HepG2 (cell line): ENCODE measurements around the gene RBCK1. TPM values are rescaled to one million over a fixed set of nuclear protein-coding genes. Genes with fewer than 3 reads are reported as not detected.
A peak's percentile ranks its signal among the peaks of the same experiment; 100 is the strongest.

Experiments
- CC2D1A ChIP-seq: sonication (generic); formaldehyde crosslinking; IDR thresholded peaks from 2 replicates; pipeline ENCODE4 v1.8.1; 2023; ENCODE audit warnings: mild to moderate bottlenecking, missing genetic modification reagents
- HDAC6 ChIP-seq: fragments of 200-600 bp; sonication (generic); IDR thresholded peaks from 2 replicates; pipeline ENCODE4 v1.7.0; 2017; ENCODE audit warnings: mild to moderate bottlenecking, antibody characterized with exemption, low read length, low read depth
- HOXA3 ChIP-seq: sonication (generic); formaldehyde crosslinking; IDR thresholded peaks from 2 replicates; pipeline ENCODE4 v1.5.0; 2020; ENCODE audit warnings: missing genetic modification reagents
- KAT7 ChIP-seq: IDR thresholded peaks from 2 replicates; pipeline ENCODE4 v1.6.1; 2018; ENCODE audit warnings: borderline replicate concordance, missing compliant biosample characterization
- NCOR1 ChIP-seq: fragments of 200-600 bp; sonication (generic); IDR thresholded peaks from 2 replicates; pipeline ENCODE4 v1.7.0; 2017; ENCODE audit warnings: antibody characterized with exemption, low read length, borderline replicate concordance
- PTBP1 ChIP-seq: fragments of 200-400 bp; formaldehyde crosslinking; IDR thresholded peaks from 2 replicates; pipeline ENCODE4 v1.6.1; 2018; ENCODE audit warnings: low read length, low read depth; ENCODE audit not compliant: poor library complexity, severe bottlenecking
- RELA ChIP-seq: sonication (generic); formaldehyde crosslinking; IDR thresholded peaks from 2 replicates; pipeline ENCODE4 v1.4.0; 2020; ENCODE audit warnings: missing genetic modification reagents
- SIX4 ChIP-seq: sonication (generic); formaldehyde crosslinking; IDR thresholded peaks from 2 replicates; pipeline ENCODE4 v1.4.0; 2020; ENCODE audit warnings: missing genetic modification reagents
- TARDBP ChIP-seq: sonication (generic); formaldehyde crosslinking; IDR thresholded peaks from 2 replicates; pipeline ENCODE4 v1.8.0; 2022; ENCODE audit warnings: mild to moderate bottlenecking, missing genetic modification reagents
- TEAD2 ChIP-seq: sonication (generic); formaldehyde crosslinking; IDR thresholded peaks from 2 replicates; pipeline ENCODE4 v1.9.0; 2021; ENCODE audit warnings: missing genetic modification reagents
- ZNF263 ChIP-seq: sonication (generic); formaldehyde crosslinking; IDR thresholded peaks from 2 replicates; pipeline ENCODE4 v1.4.0; 2020; ENCODE audit warnings: missing genetic modification reagents
- ZNF430 ChIP-seq: sonication (generic); formaldehyde crosslinking; IDR thresholded peaks from 2 replicates; pipeline ENCODE4 v1.9.0; 2021; ENCODE audit warnings: mild to moderate bottlenecking, missing genetic modification reagents
- ZNF724P ChIP-seq: sonication (generic); formaldehyde crosslinking; IDR thresholded peaks from 2 replicates; pipeline ENCODE4 v1.8.0; 2022; ENCODE audit warnings: missing genetic modification reagents, borderline replicate concordance
- ZNF747 ChIP-seq: sonication (generic); formaldehyde crosslinking; IDR thresholded peaks from 2 replicates; pipeline ENCODE4 v1.8.1; 2023; ENCODE audit warnings: missing genetic modification reagents, mild to moderate bottlenecking, borderline replicate concordance
- ZNF761 ChIP-seq: sonication (generic); formaldehyde crosslinking; conservative IDR thresholded peaks from 2 replicates; pipeline ENCODE4 v1.4.0; 2020; ENCODE audit warnings: mild to moderate bottlenecking, missing genetic modification reagents
- ZSCAN25 ChIP-seq: sonication (generic); formaldehyde crosslinking; IDR thresholded peaks from 2 replicates; pipeline ENCODE4 v1.8.0; 2022; ENCODE audit warnings: mild to moderate bottlenecking, missing genetic modification reagents
- polyA plus RNA-seq, 8 experiments: library from polyadenylated mRNA; depleted of rRNA in 3 of 8; stranded (reverse) in 7 of 8; unstranded in 1 of 8; fragments of >200 nt; fragmentation: Illumina TruSeq in 4 of 8; extraction: Trizol in 4 of 8; gene quantifications; 2 replicates each; pipeline versions ENCODE4 v1.2.1 to v1.2.3, GENCODE V29; 2011 to 2016; ENCODE audit warnings: low read depth in 4 of 8, missing spikeins in 1 of 8, mixed read lengths in 1 of 8; ENCODE audit not compliant: insufficient read depth in 1 of 8
- total RNA-seq, 5 experiments: library from RNA; depleted of rRNA; stranded (reverse); fragments of >200 nt; fragmentation: Illumina TruSeq; extraction: Trizol; gene quantifications; 2 replicates each; pipeline ENCODE4 v1.2.3, GENCODE V29; 2016; ENCODE audit warnings: low read depth in 1 of 5
- TF ChIP-seq, protein P1 (sequence below): sonication (generic); formaldehyde crosslinking; IDR thresholded peaks from 2 replicates; pipeline ENCODE4 v1.5.0; 2020; ENCODE audit warnings: mild to moderate bottlenecking, missing genetic modification reagents
- TF ChIP-seq, protein P2 (sequence below): sonication (generic); formaldehyde crosslinking; IDR thresholded peaks from 2 replicates; pipeline ENCODE4 v1.5.1; 2020; ENCODE audit warnings: missing genetic modification reagents, mild to moderate bottlenecking, borderline replicate concordance
- TF ChIP-seq, protein P3 (sequence below): sonication (generic); formaldehyde crosslinking; IDR thresholded peaks from 2 replicates; pipeline ENCODE4 v1.4.0; 2020; ENCODE audit warnings: missing genetic modification reagents
- TF ChIP-seq, protein P4 (sequence below): sonication (generic); formaldehyde crosslinking; IDR thresholded peaks from 2 replicates; pipeline ENCODE4 v1.4.0; 2020; ENCODE audit warnings: missing genetic modification reagents

The RBCK1 gene
- total and polyA plus RNA-seq, 2 of the 13 experiments (the other 11 are each of a cell fraction or from before 2014, with no cell fraction given): 149 to 215 TPM

DNA sequence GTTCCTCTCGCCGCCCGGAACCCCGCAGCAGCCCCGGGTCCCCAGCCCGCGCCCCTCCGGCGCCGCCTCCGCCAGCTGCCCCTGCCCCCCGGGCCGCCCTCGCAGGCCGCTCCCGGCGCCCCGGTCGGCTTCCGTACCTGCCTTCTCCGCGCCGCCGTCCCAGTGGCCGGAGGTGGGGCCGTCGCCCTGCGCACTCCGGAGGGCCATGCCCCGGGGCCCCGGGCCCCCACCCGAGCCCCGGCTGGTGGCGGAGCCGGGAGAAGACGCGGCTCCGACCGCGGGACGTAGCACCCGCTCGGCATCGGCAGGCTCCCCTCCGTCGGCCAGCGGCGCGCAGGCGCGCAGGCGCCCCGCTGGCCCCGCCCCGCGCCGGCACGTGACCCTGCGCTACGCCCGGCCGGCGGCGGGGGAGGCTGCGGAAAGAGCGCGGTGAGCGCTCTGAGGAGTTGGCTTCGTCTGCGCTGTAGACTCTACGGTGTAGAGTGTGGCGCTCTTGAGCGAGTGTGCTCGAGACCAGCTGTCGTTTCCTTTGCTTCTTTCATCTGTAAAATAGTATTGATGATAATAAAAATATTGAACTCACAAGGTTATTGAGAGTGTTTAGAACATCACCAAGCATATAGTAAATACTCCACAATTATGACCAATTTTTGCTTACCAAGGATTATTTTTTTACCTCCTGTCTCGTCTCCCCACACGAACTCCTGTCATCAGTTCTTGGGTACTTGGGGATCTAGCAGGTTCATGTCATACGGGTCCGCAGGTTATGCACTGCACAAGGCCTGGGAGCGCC lies 54.3 kb downstream of the RBCK1 start, which contains the start of gene TBC1D20 (continued):
- TF ChIP-seq, protein P1, sequence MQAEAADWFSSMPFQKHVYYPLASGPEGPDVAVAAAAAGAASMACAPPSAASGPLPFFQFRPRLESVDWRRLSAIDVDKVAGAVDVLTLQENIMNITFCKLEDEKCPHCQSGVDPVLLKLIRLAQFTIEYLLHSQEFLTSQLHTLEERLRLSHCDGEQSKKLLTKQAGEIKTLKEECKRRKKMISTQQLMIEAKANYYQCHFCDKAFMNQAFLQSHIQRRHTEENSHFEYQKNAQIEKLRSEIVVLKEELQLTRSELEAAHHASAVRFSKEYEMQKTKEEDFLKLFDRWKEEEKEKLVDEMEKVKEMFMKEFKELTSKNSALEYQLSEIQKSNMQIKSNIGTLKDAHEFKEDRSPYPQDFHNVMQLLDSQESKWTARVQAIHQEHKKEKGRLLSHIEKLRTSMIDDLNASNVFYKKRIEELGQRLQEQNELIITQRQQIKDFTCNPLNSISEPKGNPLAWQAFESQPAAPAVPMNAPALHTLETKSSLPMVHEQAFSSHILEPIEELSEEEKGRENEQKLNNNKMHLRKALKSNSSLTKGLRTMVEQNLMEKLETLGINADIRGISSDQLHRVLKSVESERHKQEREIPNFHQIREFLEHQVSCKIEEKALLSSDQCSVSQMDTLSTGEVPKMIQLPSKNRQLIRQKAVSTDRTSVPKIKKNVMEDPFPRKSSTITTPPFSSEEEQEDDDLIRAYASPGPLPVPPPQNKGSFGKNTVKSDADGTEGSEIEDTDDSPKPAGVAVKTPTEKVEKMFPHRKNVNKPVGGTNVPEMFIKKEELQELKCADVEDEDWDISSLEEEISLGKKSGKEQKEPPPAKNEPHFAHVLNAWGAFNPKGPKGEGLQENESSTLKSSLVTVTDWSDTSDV: no peak
- TF ChIP-seq ZNF430 (CRISPR knock-in tag) (peak; percentile 17; the same call in 1 of the 2 replicates), HOXA3 (CRISPR knock-in tag) (peak; percentile 74; the same call in 1 of the 2 replicates), RELA (no peak), CC2D1A (CRISPR knock-in tag) (no peak), TARDBP (CRISPR knock-in tag) (peak; percentile 90), TEAD2 (CRISPR knock-in tag) (no peak), ZNF747 (CRISPR knock-in tag) (no peak), KAT7 (CRISPR knock-in tag) (0 out of 2 replicates have a peak, but pooled peaks have one; percentile 8), ZNF724P (CRISPR knock-in tag) (no peak; the same call in 1 of the 2 replicates), ZSCAN25 (CRISPR knock-in tag) (no peak), ZNF263 (CRISPR knock-in tag) (peak; percentile 66; the same call in 1 of the 2 replicates), HDAC6 (no peak), ZNF761 (CRISPR knock-in tag) (no peak), NCOR1 (no peak), PTBP1 (no peak), SIX4 (no peak; the same call in 1 of the 2 replicates)
- TF ChIP-seq, protein P2, sequence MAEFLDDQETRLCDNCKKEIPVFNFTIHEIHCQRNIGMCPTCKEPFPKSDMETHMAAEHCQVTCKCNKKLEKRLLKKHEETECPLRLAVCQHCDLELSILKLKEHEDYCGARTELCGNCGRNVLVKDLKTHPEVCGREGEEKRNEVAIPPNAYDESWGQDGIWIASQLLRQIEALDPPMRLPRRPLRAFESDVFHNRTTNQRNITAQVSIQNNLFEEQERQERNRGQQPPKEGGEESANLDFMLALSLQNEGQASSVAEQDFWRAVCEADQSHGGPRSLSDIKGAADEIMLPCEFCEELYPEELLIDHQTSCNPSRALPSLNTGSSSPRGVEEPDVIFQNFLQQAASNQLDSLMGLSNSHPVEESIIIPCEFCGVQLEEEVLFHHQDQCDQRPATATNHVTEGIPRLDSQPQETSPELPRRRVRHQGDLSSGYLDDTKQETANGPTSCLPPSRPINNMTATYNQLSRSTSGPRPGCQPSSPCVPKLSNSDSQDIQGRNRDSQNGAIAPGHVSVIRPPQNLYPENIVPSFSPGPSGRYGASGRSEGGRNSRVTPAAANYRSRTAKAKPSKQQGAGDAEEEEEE (CRISPR knock-in tag): no peak
- TF ChIP-seq, protein P3, sequence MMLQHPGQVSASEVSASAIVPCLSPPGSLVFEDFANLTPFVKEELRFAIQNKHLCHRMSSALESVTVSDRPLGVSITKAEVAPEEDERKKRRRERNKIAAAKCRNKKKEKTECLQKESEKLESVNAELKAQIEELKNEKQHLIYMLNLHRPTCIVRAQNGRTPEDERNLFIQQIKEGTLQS (CRISPR knock-in tag): no peak
- TF ChIP-seq, protein P4, sequence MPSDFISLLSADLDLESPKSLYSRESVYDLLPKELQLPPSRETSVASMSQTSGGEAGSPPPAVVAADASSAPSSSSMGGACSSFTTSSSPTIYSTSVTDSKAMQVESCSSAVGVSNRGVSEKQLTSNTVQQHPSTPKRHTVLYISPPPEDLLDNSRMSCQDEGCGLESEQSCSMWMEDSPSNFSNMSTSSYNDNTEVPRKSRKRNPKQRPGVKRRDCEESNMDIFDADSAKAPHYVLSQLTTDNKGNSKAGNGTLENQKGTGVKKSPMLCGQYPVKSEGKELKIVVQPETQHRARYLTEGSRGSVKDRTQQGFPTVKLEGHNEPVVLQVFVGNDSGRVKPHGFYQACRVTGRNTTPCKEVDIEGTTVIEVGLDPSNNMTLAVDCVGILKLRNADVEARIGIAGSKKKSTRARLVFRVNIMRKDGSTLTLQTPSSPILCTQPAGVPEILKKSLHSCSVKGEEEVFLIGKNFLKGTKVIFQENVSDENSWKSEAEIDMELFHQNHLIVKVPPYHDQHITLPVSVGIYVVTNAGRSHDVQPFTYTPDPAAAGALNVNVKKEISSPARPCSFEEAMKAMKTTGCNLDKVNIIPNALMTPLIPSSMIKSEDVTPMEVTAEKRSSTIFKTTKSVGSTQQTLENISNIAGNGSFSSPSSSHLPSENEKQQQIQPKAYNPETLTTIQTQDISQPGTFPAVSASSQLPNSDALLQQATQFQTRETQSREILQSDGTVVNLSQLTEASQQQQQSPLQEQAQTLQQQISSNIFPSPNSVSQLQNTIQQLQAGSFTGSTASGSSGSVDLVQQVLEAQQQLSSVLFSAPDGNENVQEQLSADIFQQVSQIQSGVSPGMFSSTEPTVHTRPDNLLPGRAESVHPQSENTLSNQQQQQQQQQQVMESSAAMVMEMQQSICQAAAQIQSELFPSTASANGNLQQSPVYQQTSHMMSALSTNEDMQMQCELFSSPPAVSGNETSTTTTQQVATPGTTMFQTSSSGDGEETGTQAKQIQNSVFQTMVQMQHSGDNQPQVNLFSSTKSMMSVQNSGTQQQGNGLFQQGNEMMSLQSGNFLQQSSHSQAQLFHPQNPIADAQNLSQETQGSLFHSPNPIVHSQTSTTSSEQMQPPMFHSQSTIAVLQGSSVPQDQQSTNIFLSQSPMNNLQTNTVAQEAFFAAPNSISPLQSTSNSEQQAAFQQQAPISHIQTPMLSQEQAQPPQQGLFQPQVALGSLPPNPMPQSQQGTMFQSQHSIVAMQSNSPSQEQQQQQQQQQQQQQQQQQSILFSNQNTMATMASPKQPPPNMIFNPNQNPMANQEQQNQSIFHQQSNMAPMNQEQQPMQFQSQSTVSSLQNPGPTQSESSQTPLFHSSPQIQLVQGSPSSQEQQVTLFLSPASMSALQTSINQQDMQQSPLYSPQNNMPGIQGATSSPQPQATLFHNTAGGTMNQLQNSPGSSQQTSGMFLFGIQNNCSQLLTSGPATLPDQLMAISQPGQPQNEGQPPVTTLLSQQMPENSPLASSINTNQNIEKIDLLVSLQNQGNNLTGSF (CRISPR knock-in tag): no peak; the same call in none of the 2 replicates
